C4-2B (cell line): ENCODE data around the gene GFRA1.

Experiments used
- H3K27ac ChIP-seq: fragments of 450-650 bp; 2 replicates; pipeline ENCODE4 v1.5.1; 2017
- ZFX ChIP-seq: fragments of 450-650 bp; IDR thresholded peaks from 2 replicates; pipeline ENCODE4 v1.6.1; 2017
- TF ChIP-seq, protein P1 (sequence below): fragments of 450-650 bp; conservative IDR thresholded peaks from 2 replicates; pipeline ENCODE4 v1.5.1; 2017; ENCODE audit warnings: mild to moderate bottlenecking

Gene GFRA1, protein sequence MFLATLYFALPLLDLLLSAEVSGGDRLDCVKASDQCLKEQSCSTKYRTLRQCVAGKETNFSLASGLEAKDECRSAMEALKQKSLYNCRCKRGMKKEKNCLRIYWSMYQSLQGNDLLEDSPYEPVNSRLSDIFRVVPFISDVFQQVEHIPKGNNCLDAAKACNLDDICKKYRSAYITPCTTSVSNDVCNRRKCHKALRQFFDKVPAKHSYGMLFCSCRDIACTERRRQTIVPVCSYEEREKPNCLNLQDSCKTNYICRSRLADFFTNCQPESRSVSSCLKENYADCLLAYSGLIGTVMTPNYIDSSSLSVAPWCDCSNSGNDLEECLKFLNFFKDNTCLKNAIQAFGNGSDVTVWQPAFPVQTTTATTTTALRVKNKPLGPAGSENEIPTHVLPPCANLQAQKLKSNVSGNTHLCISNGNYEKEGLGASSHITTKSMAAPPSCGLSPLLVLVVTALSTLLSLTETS

DNA sequence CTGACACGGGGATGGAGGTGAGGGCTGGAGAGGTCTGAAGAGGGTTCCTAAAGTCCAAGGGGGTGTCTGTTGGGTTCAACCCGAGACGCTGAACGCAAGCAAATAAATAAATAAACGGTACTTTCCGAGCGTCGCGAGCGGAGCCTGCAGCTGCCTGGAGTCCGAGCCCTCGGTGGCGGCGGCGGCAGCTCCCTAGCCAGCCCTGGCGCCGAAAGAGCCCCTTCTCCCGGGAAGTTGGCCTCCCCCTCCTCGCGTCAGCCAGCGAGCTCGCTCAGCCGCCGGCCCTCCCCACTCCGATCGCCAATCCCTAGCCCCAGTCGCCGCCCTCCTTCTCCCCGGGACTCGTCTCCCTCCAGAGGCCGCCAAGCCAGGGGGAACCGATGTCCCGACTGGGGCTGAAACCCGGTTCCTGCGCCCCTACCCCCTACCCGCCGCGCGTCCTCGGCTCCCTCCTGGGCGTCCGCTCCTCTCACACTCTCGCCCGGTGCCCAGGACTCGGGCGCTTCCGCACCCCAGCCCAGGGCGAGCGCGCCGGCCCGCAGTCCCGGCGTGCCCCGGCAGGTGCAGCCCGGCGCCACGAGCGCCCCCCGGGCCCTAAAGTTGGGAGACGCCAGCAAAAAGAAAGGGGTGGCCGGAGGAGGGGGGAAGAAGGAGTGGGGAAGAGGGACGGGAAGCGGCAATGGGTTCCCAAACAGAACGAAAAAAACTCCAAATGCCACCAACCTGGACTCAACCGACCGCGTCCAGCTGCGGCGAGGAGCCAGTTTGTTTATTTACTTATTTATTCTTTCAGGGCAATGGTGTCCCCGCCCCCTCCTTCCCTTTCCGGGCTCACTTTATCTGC is at the start of gene GFRA1:
Gene GFRA1, minus strand, starts transcription at position 767 of the 844 bp plus-strand sequence. CDS start 1,177 bp downstream, outside the sequence.
- no peak for TF ChIP-seq ZFX
- TF ChIP-seq, protein P1, sequence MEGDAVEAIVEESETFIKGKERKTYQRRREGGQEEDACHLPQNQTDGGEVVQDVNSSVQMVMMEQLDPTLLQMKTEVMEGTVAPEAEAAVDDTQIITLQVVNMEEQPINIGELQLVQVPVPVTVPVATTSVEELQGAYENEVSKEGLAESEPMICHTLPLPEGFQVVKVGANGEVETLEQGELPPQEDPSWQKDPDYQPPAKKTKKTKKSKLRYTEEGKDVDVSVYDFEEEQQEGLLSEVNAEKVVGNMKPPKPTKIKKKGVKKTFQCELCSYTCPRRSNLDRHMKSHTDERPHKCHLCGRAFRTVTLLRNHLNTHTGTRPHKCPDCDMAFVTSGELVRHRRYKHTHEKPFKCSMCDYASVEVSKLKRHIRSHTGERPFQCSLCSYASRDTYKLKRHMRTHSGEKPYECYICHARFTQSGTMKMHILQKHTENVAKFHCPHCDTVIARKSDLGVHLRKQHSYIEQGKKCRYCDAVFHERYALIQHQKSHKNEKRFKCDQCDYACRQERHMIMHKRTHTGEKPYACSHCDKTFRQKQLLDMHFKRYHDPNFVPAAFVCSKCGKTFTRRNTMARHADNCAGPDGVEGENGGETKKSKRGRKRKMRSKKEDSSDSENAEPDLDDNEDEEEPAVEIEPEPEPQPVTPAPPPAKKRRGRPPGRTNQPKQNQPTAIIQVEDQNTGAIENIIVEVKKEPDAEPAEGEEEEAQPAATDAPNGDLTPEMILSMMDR: peak; percentile 0; the same call in 1 of the 2 replicates
- H3K27ac ChIP-seq: no peak within 1 kb of the TSS

DNA sequence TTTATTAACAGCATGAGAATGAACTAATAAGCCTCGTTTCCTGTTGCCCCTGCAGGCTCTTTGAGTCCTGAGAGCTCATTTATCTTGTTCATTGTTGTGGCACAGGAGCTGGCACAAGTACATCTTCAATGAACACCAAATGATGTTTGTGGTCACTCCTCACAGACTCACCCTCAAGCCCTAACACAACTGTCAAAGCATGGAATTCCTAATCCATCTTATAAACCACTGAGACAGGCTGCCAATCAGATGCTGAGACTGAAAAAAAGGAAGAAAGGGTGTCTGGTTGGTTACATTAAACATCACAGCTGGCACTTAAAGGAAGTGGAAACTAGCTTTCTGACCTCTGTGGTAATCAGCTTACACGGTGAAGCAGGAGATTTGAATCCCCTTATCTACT is 43.5 kb upstream of the GFRA1 start:
- no peak overlapping the region for H3K27ac ChIP-seq

DNA sequence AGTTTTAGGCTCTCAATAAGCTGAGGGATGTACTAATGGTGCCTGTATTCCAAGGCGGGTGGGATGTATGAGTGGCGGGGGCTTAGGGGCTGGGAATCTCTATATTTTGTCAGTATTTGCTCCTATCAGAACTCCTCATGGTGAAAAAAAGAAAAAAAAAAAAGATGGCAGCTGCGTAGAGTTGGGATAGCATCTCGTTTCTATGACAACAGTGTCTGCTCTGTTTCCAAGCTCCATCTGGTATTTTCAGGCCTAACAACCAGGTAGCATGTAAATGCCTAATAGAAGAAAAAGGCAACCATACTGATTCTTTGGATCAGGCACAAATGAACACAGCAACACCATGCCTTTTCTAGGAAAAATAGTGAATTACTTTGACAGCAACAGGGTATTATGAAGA is 39.5 kb upstream of the GFRA1 start:
- no peak overlapping the region for H3K27ac ChIP-seq
- TF ChIP-seq, protein P1: no peak
- TF ChIP-seq ZFX: no peak

More for the DNA sequence above, 43.5 kb upstream of the GFRA1 start:
- no peak for TF ChIP-seq ZFX
- TF ChIP-seq, protein P1: no peak

DNA sequence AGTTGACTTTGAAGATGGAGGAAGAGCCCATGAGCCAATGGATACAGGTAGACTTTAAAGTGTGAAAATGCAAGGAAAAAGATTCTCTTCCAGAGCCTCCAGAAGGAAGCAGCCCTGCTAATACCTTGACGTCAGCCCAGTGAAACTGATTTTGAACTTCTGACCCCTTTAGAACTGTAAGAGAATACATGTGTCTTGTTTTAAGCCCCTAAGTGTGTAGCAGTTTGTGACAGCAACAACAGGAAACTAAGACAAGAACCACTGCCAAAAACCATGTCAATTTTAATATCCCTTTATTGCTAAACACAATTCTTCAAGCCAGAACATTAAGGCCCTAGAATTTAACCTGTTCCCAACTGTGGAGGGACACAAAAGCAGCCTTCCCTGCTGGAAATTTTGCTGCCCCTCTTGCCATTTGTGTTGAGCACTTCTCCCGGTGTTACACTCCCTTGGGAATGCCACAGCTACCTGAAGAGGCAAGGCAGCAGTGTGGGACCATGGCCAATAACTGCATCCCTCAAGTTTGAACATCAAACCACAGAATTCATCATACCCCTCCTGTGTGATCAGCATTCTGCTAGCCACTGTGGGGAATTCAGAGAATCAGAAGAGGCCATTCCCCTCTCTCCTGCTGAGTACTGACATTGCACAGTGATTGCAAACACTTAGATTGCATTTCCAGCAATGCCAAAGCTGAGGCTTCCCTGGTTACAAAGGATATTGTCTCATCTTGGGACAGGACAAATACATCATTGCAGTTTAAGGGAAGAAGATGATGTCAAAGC is 38.9 kb upstream of the GFRA1 start:
- TF ChIP-seq, protein P1: no peak
- TF ChIP-seq ZFX: no peak
- no peak overlapping the region for H3K27ac ChIP-seq

DNA sequence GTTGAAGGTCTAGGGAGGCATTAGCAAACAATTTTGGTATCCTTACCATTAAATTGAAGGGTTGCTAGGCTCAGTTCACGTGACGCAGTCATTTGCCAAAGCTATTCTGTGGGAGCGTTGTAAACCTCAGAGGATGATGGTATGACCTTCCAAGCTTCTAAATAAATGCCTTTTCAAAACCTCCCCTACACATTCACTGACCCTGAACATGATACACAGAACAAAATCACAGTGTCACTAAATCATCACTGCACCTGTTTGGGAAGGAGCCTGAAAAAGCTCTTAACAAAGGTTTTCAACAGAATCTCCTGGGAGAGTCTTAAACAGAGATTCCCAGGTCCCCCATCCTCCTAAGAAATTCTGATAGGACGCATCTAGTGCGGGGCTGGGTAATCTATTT is 38.0 kb upstream of the GFRA1 start:
- no peak overlapping the region for H3K27ac ChIP-seq
- TF ChIP-seq, protein P1: no peak
- TF ChIP-seq ZFX: no peak

DNA sequence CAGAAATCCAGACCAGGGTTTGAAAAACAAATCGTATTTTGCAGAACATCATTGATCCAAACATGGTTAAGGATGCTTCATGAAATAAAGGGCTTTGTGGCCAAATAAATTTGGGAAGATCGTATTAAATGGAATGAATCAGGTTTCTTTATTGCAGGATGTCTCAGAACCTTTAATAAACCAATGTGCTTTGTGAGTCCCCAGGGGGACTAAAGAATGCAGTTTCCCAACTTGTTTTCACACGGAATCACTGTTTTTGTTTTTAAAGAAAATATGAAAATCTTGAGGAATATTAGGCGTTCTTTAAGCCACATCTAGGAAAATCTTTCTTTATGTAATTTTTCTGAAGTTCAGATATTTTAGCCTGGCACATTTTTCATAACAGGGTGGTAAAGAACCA is 34.4 kb upstream of the GFRA1 start:
- no peak overlapping the region for H3K27ac ChIP-seq
- TF ChIP-seq ZFX: no peak
- TF ChIP-seq, protein P1: no peak
